Heart right ventricle (tissue), 16 donors: Measurements from ENCODE around the gene PARD6A. TPM values are rescaled to one million over a fixed set of nuclear protein-coding genes. Genes with fewer than 3 reads are reported as not detected.

ENCODE experiments used
- ATAC-seq, 8 donors: fragments of 200-7000 bp; cut with Tn5 transposase; one replicate each; pipeline ENCODE4 v1.9.1; 2020; ENCODE audit warnings: mild to moderate bottlenecking in 8 of 8, moderate library complexity in 8 of 8, moderate number of reproducible peaks in 1 of 8
- DNase-seq, 2 donors: peaks; one replicate each; pipeline ENCODE4 v3.0.0-alpha.2; 2020
- H3K27ac ChIP-seq, 10 donors: fragments of 200-600 bp; sonication (generic) in 2 of 10; one replicate each; pipeline versions ENCODE4 v1.5.0 to v1.8.0; 2020 to 2022; ENCODE audit warnings: mild to moderate bottlenecking in 3 of 10
- H3K27me3 ChIP-seq, 7 donors: fragments of 200-600 bp; one replicate each; pipeline ENCODE4 v1.8.0; 2021 to 2022; ENCODE audit warnings: mild to moderate bottlenecking in 2 of 7
- H3K36me3 ChIP-seq, 9 donors: fragments of 200-600 bp; sonication (generic) in 1 of 9; one replicate each; pipeline versions ENCODE4 v1.5.0 to v1.8.0; 2020 to 2022; ENCODE audit warnings: mild to moderate bottlenecking in 2 of 9
- H3K4me1 ChIP-seq, 9 donors: fragments of 200-600 bp; sonication (generic) in 1 of 9; one replicate each; pipeline versions ENCODE4 v1.5.0 to v1.8.0; 2020 to 2022; ENCODE audit warnings: mild to moderate bottlenecking in 4 of 9
- H3K4me3 ChIP-seq, 10 donors: fragments of 200-600 bp; sonication (generic) in 2 of 10; one replicate each; pipeline versions ENCODE4 v1.5.0 to v1.8.0; 2020 to 2022; ENCODE audit warnings: mild to moderate bottlenecking in 7 of 10, moderate library complexity in 2 of 10
- H3K9me3 ChIP-seq, 11 donors: fragments of 200-600 bp in 10 of 11; sonication (generic) in 2 of 11; one replicate each; pipeline versions ENCODE4 v1.5.0 to v1.8.0; 2013 to 2022; ENCODE audit warnings: mild to moderate bottlenecking in 2 of 11, control low read depth in 1 of 11, moderate library complexity in 1 of 11
- CTCF ChIP-seq, 9 donors: fragments of 200-600 bp; sonication (generic) in 2 of 9; IDR thresholded peaks; one replicate each; pipeline versions ENCODE4 v1.5.0 to v1.8.0; 2021 to 2022; ENCODE audit warnings: antibody characterized with exemption in 9 of 9, mild to moderate bottlenecking in 5 of 9, moderate library complexity in 1 of 9
- WGBS, 2 donors: extraction: QIAGEN DNeasy Blood & Tissue Kit; methylation state at CpG; one replicate each; pipeline ENCODE4 v1.1.7; 2013; ENCODE audit warnings: inconsistent platforms in 1 of 2; 5-methylcytosine and 5-hydroxymethylcytosine counted together
- intact Hi-C, 10 donors: fragments of 100-400 bp; cut with DNase I; formaldehyde crosslinking; loops; one replicate each; pipeline versions ENCODE4 v1.11.1 to v1.14.2; 2022
- polyA plus RNA-seq, 2 donors: library from polyadenylated mRNA; stranded (reverse); fragments of 200-250 nt; gene quantifications; one replicate each; pipeline ENCODE4 v1.2.3, GENCODE V29; 2013
- total RNA-seq, 10 donors: library from RNA; stranded (reverse); fragmentation: NEBNext Ultra II Directional in 3 of 10; extraction: Animal tissue kit (Norgen Biotek cat#: 25700) in 3 of 10; gene quantifications; one replicate each; pipeline versions ENCODE4 v1.2.1 to v1.2.4, GENCODE V29; 2021 to 2023
- donor health status: Arrhythmogenic right ventricular cardiomyopathy.
- donor health status: ischemic (EF 13 %, LVEDD 7.1; RV severe dilation, severe dysfunction).
- donor health status: healthy with polysubstance abuse.
- donor health status: DM: no; HTN: yes; CAD: no.
- donor health status: DM: no; HTN: no; CAD: no.
- donor health status: ischemic (EF 25% LVEDD 6.9; RV normal size, moderate dysfunction).
- donor health status: ischemic (EF 25% LVEDD 5.7; RV mildly dilated, moderate dysfunction).
- donor health status: healthy.
- donor health status: DM: yes; HTN: yes; CAD: no.
- donor health status: Ischemic cardiomyopathy.
- donor health status: ischemic (EF 35%, LVEDD 5.7; RV mildly dilated, moderate dysfunction).
- donor health status: nonischemic (EF 11% LVEDD 7.7; RV severe dilation, severe dysfunction).
- donor health status: DM: yes; HTN: yes; CAD: no.
- donor health status: PGD.
- donor health status: ischemic (EF 29% LVEDD 5.4; RV normal size, mild dysfunction).
- donor health status: nonischemic (EF 23%, LVEDD 6.1; RV moderate dilation, normal function).

Gene PARD6A
- total and polyA plus RNA-seq, 12 donors = 1.7 to 5.9 (median 2.4) TPM

- Histone ChIP-seq H3K4me1 (peaks cover 14 to 35% (median 27%) of the 10 kb centered on the region in 9 donors), H3K36me3 (peaks cover 0 to 24% (median 0%) of the 10 kb centered on the region in 9 donors), H3K9me3 (no peaks in the 10 kb centered on the region), H3K27me3 (peaks cover 0 to 32% (median 26%) of the 10 kb centered on the region in 7 donors), H3K27ac (no peak overlapping the region), H3K4me3 (no peak overlapping the region)
- TF ChIP-seq CTCF (IDR thresholded peaks at IDR 0.05) = no peak
- intact Hi-C loops = loop anchor here in 1 of 10 donors (10.0 kb wide), 1 partner anchor 93 kb away; the partner anchor contains the start of gene CTCF
- ATAC-seq = no peak
- WGBS, 2 donors = 94 to 95% methylated on average over 18 of the region's 18 CpGs
- no peak for DNase-seq
Measured at GRCh38 chr16:67657751-67658518, 2.8 kb upstream of the PARD6A start.

GRCh38 chr16:67658849-67659674, 1.7 kb upstream of the PARD6A start:
- Histone ChIP-seq H3K27ac (peak overlapping the region in 4 of 10 donors; percentile 77 to 92 (median 89)), H3K4me3 (peak overlapping the region; percentile 60 to 95 (median 82)), H3K27me3 (peaks cover 0 to 21% (median 14%) of the 10 kb centered on the region in 7 donors), H3K4me1 (peaks cover 11 to 25% (median 19%) of the 10 kb centered on the region in 9 donors), H3K9me3 (no peaks in the 10 kb centered on the region), H3K36me3 (peaks cover 0 to 35% (median 0%) of the 10 kb centered on the region in 9 donors)
- intact Hi-C loops = loop anchor here in 1 of 10 donors (10.0 kb wide), 1 partner anchor 94 kb away; the partner anchor contains the start of gene CTCF
- TF ChIP-seq CTCF (IDR thresholded peaks at IDR 0.05) = no peak
- 42 to 44% methylated on average over 17 to 21 of the region's 21 CpGs for WGBS, 2 donors
- ATAC-seq (no peak), DNase-seq (no peak)

GRCh38 chr16:67659675-67660563, 841 bp upstream of the PARD6A start, which contains the start of gene ACD:
TSS of gene ACD (minus strand) at chr16:67660260. CDS start at chr16:67660220, 40 bp downstream.
- Histone ChIP-seq H3K9me3 (no peaks in the 10 kb centered on the region), H3K4me3 (peak within 1 kb of the TSS; percentile 60 to 95 (median 82)), H3K4me1 (peaks cover 11 to 23% (median 19%) of the 10 kb centered on the region in 9 donors), H3K27me3 (peaks cover 0 to 12% (median 6%) of the 10 kb centered on the region in 7 donors), H3K36me3 (peaks cover 0 to 43% (median 0%) of the 10 kb centered on the region in 9 donors), H3K27ac (peak within 1 kb of the TSS; percentile 77 to 97 (median 90))
- ATAC-seq (peak; percentile 90 to 97 (median 94)), DNase-seq (peak; percentile 88 to 92)
- intact Hi-C loops = loop anchor here in 4 of 10 donors (1.0 to 10.0 kb wide), 6 partner anchors 95 to 165 kb away; partner anchors contain the start of gene CTCF (in 4 of the 4)
- TF ChIP-seq CTCF (IDR thresholded peaks at IDR 0.05) = no peak
- WGBS, 2 donors = 1% methylated on average over 79 to 83 of the region's 83 CpGs
